ENCODE measurements around the gene PLXNA4. TPM values are rescaled to one million over a fixed set of nuclear protein-coding genes. Genes with fewer than 3 reads are reported as not detected.
A peak's percentile ranks its signal among the peaks of the same experiment; 100 is the strongest.

PLXNA4 gene
- total and polyA plus RNA-seq, 2 experiments from 2014 or later: 7.3 to 33.3 TPM

GRCh38 chr7:132082394-132082793, 493.9 kb downstream of the PLXNA4 start:
- Histone ChIP-seq H3K4me3 (no peak overlapping the region), H3K9me3 (ENCODE audit: low read depth) (no peaks in the 10 kb centered on the region), H3K27me3 (no peaks in the 10 kb centered on the region), H3K36me3 (no peaks in the 10 kb centered on the region), H3K4me1 (ENCODE audit: low read depth) (no peaks in the 10 kb centered on the region), H3K27ac (no peak overlapping the region)
- TF ChIP-seq CTCF (IDR thresholded peaks at IDR 0.05; ENCODE audit: low read depth, low read length): no peak
- no peak for DNase-seq (ENCODE audit: low read depth in 1 of 2, low spot score in 1 of 2)

GRCh38 chr7:132081686-132082085, 494.6 kb downstream of the PLXNA4 start:
- Histone ChIP-seq H3K36me3 (no peaks in the 10 kb centered on the region), H3K4me1 (ENCODE audit: low read depth) (no peaks in the 10 kb centered on the region), H3K9me3 (ENCODE audit: low read depth) (no peaks in the 10 kb centered on the region), H3K4me3 (no peak overlapping the region), H3K27me3 (no peaks in the 10 kb centered on the region), H3K27ac (no peak overlapping the region)
- no peak for TF ChIP-seq CTCF (IDR thresholded peaks at IDR 0.05; ENCODE audit: low read depth, low read length)
- no peak for DNase-seq (ENCODE audit: low read depth in 1 of 2, low spot score in 1 of 2)

- Histone ChIP-seq H3K4me1 (ENCODE audit: low read depth) (no peaks in the 10 kb centered on the region), H3K27me3 (no peaks in the 10 kb centered on the region), H3K27ac (no peak overlapping the region), H3K4me3 (no peak overlapping the region), H3K36me3 (no peaks in the 10 kb centered on the region), H3K9me3 (ENCODE audit: low read depth) (no peaks in the 10 kb centered on the region)
- TF ChIP-seq CTCF (IDR thresholded peaks at IDR 0.05; ENCODE audit: low read depth, low read length): no peak
- DNase-seq (ENCODE audit: low read depth in 1 of 2, low spot score in 1 of 2): peak in 1 of 2 donors; percentile 92
Measured at GRCh38 chr7:132080967-132081668, 495.2 kb downstream of the PLXNA4 start.

- Histone ChIP-seq H3K4me1 (ENCODE audit: low read depth) (no peaks in the 10 kb centered on the region), H3K27ac (no peak overlapping the region), H3K27me3 (no peaks in the 10 kb centered on the region), H3K36me3 (no peaks in the 10 kb centered on the region), H3K4me3 (no peak overlapping the region), H3K9me3 (ENCODE audit: low read depth) (no peaks in the 10 kb centered on the region)
- no peak for DNase-seq (ENCODE audit: low read depth in 1 of 2, low spot score in 1 of 2)
- TF ChIP-seq CTCF (IDR thresholded peaks at IDR 0.05; ENCODE audit: low read depth, low read length): no peak
Measured at GRCh38 chr7:132080467-132080866, 495.8 kb downstream of the PLXNA4 start.

- no peak for DNase-seq (ENCODE audit: low read depth in 1 of 2, low spot score in 1 of 2)
- no peaks in the 10 kb centered on the region for H3K36me3 ChIP-seq
- no peak overlapping the region for H3K4me3 ChIP-seq
- H3K9me3 ChIP-seq (ENCODE audit: low read depth): no peaks in the 10 kb centered on the region
- H3K4me1 ChIP-seq (ENCODE audit: low read depth): no peaks in the 10 kb centered on the region
- H3K27me3 ChIP-seq: no peaks in the 10 kb centered on the region
- no peak overlapping the region for H3K27ac ChIP-seq
- TF ChIP-seq CTCF (IDR thresholded peaks at IDR 0.05; ENCODE audit: low read depth, low read length): no peak
Measured at GRCh38 chr7:132078891-132079735, 497.2 kb downstream of the PLXNA4 start.
